Stimulated activated CD8-positive, alpha-beta memory T cell treated with anti-CD3 and anti-CD28 coated beads, Interleukin-7, amount 100 ng/mL, for 4 hours (primary cell): ENCODE results near the gene CDH18.

Experiments used
- DNase-seq, 2 donors: peaks; one replicate each; pipeline ENCODE4 v3.0.0-alpha.2; 2020; ENCODE audit warnings: low read depth in 2 of 2

CDH18 gene, protein sequence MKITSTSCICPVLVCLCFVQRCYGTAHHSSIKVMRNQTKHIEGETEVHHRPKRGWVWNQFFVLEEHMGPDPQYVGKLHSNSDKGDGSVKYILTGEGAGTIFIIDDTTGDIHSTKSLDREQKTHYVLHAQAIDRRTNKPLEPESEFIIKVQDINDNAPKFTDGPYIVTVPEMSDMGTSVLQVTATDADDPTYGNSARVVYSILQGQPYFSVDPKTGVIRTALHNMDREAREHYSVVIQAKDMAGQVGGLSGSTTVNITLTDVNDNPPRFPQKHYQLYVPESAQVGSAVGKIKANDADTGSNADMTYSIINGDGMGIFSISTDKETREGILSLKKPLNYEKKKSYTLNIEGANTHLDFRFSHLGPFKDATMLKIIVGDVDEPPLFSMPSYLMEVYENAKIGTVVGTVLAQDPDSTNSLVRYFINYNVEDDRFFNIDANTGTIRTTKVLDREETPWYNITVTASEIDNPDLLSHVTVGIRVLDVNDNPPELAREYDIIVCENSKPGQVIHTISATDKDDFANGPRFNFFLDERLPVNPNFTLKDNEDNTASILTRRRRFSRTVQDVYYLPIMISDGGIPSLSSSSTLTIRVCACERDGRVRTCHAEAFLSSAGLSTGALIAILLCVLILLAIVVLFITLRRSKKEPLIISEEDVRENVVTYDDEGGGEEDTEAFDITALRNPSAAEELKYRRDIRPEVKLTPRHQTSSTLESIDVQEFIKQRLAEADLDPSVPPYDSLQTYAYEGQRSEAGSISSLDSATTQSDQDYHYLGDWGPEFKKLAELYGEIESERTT

DNA sequence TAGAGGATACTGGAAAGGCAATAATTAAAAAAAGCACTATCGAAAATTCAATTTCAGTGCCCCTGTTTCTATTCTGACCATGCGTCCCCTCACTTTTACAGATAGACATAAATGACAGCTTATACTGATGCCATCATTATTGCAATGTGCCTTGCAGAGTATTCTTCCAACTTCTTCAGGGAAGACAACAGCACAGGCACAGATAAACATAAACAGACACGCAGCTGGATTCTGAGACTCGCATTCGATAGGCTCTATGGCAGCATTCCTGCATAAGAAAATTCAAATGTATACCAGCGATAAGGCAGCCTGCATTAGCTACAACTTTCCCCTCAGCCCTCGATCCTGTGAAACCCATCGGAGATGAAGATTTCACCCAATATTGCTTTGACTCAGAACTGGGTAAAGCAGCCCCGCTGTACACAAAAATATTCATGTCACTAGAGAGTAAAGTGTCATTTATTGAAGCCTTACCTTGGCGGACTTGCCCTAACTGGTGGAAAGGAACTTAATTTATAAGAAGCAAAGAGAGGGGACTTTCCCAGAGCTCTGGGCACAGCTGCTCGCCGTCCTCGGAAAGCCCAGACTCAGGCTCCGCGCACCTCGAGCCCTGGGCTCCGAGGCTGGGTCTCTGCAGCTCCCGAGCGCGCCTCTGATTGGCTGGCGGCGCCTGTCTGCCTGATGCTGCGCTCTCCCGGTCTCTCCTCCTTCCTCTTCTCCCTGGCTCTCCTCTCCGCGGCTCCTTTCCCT, at the start of gene CDH18:
Gene CDH18, minus strand, starts transcription at position 589 of the 750 bp plus-strand sequence. CDS start 149,214 bp downstream, outside the sequence.
- DNase-seq: no peak

DNA sequence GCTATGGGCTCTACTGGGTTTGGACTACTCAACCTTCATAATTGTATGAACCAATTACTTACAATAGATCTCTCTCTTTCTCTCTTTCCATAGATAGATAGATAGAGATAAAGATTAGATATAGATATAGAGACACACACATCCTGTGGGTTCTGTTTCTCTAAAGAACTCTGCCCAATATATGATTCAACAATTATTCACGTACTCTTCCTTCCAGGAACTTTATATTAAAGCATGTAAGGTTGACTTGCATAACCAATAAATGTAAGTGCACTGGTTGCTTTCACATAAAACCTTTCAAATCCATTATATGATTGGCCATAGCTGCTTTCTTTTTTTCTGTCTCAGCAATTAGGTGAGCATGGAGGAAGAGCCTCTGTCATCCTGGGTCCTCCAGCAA, 46.7 kb upstream of the CDH18 start:
- no peak for DNase-seq

DNA sequence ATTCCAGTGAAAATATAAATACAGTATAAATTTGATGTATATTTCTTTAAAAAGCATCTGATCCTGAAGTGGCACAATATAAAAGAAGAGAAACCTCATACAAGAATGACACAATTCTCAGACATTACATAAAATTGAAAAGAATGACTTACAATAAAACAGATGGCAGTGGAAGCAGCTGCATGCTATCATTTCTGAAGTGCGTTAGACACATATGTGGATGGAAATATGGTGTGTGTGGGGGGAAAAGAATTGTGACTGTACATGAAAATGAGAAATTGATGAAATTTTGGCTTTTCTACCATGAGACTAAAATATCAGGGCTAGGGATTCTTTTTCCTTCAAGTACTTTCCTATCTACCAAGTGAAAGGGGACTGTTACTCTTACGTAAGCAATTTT, 45.9 kb upstream of the CDH18 start:
- no peak for DNase-seq

DNA sequence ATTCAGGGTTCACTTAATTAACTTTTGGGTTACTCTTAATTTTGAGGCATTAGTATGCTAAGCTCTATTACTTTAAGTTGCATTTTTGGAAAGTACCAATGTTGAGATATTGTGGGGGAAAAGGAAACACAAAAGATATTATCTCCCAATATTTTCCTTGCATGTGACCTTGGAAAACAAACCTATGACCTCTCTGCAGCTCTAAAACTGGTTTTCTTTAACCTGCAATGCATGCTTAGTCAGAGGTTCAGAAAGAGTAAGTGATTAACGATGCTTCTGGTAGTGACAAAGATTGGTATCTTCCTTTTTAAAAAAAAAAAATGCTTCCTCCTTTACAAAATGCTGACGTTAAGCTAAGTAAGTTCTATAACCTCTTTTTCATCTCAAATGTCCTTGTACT, 44.9 kb upstream of the CDH18 start:
- no peak for DNase-seq

DNA sequence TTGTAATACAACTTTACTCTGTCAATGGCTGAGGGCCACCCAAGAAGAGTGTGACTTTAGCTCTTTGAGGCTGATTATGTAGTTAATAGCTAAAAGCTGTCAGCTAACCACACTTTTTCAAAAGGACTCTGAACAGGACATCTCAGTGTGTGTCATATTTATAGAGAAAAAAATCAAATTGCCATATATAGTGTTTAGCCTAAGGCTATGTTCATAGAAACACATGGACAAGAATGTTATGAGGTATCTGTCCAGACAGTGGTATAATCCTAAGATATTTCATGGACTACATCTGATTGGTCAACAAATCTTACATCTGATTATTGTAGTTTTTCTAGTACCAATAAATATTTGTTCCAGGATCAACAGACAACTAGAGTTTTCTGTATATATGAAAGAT, 42.1 kb upstream of the CDH18 start:
- DNase-seq: no peak

DNA sequence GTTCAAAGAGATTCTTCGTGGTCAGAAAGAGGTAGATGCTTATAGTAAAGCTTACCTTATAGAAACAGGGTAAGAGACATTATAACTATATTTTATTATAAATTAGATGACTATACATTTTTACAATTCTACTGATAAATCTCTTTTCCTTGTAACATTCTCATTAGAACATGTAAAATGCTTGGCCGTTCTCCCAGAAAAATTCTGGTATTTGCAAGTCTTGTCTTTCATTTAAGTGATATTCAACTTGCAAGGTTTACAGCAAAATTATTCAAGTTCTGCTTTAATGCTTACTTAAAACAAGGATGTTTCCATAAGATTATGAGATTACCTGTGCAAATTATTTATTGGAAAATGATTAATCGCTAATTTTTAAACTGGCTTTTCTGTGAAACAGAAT, 41.3 kb upstream of the CDH18 start:
- no peak for DNase-seq

DNA sequence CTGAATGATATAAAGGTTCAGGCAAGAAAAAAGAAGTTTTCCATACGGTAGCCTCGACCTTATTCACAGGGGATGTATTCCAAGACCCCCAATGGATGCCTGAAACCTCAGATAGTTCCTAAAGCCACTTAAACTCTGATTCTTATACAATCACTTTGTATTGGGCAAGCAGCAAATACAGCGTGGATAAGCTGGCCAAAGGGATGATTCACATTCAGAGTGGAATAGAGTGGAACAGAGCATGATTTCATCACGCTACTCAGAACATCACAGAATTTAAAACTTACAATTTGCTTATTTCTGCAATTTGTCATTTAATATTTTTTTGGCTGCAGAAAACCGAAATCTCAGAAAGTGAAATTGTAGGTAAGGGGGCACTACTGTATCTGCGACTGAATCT, 40.5 kb upstream of the CDH18 start:
- DNase-seq: no peak

DNA sequence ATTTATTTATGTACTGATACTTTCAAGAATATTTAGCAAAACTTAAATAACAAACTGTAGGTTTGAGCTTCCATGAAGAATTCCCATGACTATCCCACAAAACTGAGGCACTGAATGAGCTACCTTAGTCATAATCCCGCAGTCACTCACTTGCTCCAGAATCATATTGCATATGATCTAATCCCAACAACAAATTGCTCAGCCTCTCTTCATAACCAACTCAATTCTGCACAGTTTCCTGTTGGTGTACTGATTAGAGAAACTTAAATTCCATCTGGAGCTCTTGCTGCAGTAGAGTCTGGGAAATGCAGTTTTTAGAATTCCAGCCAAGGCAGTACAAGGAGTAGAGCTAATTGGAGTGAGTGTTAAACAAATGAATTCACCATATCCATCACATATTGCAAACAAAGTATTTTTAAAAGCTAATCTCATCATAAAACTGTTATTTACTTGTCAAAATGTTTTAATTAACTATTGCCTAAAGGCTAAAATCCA, 35.7 kb upstream of the CDH18 start:
- no peak for DNase-seq

DNA sequence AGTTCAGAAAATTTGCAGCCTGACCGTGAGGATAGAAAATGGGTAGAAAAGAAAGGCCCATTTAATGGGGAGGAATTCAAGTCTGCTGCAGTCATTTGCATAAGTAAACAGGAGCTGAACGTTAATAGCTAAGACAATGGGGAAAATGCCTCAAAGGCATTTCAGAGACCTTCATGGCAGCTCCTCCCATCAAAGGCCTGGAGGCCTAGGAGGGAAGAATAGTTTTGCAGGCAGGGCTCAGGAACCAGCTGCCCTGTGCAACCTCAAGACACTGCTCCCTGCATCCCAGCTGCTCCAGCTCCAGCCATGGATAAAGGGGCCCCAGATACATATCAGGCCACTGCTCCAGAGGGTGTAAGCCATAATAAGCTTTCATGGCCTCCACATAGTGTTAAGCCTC, 32.2 kb upstream of the CDH18 start:
- no peak for DNase-seq

DNA sequence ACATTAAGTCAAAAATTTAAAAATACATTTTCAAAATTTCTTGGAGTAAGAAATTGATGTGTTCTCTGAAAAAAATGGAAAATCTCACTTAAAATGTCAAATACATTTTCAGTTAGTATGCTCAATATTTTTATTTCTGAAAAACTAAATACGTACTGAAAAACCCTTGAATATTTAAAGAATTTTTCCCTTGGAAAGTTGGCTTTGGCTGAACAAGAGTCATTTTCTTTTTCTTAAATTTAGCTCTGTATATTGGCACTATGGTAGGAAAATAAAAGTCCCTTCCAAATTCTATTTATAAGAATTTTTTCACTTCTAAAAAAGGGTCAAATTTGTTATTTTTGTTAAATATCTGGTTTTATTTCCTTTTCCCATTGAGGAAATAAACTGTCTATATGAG, 29.0 kb upstream of the CDH18 start:
- DNase-seq: no peak

DNA sequence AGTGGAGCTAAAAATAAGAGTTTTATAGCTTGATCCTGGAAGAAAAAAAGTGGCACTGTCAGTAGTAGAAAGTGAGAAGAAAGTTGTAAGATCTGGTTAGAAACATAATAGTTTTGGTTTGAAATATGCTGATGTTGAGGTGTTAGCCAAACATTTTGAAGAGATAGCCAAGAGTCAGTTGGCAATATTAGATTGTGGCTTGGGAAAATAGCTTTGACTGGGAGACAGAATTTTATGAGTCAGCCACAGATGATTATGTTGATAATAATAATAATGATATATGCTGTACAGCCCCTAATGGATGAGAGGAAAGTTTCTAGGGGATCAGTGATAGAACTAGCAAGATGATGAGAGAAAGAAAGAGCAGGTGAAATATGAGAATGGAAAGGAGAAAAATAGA, 12.4 kb upstream of the CDH18 start:
- DNase-seq: no peak

DNA sequence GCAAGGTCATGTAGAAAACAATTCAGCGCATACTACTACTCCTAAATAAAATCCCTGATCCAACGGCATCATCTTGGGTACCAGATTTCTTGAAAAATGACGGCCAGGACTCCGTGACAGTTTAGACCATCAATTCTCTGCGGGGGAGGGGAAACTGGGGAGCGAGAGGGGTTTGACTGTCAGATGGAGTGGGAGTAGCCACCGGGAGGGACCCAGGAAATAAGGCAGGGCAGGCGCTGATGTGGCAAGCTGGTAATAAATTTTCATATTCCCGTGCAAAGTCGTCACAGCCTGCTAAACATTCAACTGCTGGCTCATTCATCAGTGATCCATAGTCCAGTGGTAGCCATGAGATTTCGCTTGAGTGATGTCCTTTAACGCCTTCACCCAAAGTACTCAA, 457 bp upstream of the CDH18 start:
- no peak for DNase-seq

DNA sequence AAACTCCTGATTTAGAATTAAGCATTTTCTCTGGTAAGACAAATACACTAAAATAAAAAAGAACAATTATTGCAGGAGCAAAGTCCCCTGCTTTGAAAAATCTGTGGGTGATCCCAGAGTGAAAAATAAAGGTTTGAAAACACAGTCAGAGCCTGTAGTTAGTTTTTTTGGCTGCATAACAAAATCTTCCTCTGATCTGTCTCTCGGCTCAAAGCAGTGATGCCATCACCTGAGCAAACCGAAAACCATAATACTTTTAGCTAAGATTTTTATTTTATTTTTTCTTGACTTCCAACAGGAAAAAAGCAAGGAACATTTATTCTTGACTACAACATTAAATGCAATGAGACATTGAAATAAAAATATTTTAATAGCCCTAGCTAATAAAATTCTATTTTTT, 1.2 kb downstream of the CDH18 start:
- DNase-seq: no peak

DNA sequence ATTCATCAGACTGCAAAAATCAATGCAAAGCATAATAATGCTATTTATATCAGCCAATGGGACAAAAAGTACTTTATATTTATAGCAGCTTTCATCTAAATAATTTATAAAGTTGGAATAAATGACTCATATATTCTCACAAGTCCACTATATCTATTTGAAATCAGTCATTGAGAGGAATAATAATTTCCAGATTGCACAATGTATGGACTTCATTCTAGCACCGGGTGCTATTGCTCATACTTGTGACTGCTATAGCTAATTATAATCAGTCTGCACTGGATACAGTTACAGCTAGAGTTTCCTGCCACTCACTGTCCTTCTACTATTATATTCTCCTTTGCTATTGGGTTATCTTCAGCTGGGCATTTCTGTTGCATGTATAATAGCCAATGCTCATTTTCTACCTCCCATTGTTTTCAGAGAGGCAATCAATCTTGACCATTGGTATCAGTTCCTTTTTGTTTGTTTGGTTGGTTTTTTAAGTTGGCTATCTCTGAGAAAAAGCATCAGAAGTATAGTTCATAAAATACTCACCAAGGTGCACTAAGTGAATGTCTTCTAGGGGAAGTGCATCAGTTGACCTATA, 1.9 kb downstream of the CDH18 start:
- no peak for DNase-seq

DNA sequence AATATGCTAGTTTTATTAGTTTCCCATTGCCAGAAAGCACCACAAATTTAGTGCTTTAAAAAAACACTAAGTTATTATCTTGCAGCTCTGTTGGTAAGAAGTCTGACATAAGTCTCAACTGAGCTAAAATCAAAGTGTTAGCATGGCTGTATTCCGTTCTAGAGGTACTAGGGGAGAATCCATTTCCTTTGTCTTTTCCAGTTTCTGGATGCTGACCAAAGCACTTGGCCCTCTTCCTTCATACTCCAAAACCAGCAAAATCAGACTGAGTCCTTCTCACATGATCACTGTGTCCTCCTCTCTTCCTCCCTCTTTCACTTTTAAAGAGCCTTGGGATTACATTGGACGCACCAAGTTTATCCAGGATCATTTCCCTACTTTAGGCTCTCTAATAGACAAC, 9.5 kb downstream of the CDH18 start:
- no peak for DNase-seq

DNA sequence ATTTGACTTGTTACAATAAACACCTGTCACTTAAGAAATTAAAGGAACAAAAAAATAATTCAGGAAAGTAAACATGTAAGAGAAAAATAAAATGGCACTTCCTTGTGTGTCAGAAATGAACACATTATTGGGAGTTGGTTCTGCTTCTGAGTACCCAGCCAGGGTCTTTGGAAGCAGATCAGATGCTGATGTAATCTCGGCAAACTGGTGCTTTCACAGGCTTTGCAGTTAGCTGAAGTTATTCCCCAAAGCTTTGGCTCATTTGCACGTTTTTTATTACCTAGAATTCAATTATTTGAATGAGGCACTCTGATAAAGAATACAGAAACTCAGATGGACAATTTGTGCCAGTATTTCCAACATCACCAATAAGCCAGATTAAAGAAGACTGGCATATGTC, 10.9 kb downstream of the CDH18 start:
- DNase-seq: no peak

DNA sequence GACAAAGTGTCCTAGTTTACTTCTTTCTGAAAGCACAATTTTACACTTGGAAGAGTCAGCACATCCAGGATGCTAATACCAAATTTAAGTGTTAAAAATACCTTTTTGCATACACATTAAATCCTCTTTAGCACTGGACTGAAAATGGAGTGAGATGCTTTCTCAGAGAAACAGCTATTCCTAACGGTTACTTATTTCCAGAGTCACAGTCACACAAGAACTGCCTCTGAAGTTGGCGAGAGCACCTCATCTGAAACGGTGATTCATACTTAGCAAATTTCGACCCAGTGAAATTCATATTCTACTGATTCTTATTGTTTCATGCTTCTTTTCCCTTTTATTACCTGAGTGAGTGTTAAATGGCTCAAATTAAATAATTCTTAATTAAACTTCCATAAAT, 12.2 kb downstream of the CDH18 start:
- no peak for DNase-seq

DNA sequence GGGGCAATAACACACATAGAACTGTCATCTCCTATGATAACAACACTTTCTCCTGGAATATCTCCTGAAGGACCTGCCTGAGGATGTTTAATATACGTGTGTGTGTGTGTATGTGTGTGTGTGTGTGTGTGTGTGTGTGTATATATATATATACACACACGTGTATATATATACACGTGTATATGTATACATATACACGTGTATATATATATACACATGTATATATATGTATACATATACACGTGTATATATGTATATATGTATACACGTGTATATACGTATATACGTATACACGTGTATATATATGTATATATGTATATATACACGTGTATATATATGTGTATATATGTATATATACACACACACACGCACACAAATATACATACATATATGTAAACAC, 27.5 kb downstream of the CDH18 start:
- no peak for DNase-seq

DNA sequence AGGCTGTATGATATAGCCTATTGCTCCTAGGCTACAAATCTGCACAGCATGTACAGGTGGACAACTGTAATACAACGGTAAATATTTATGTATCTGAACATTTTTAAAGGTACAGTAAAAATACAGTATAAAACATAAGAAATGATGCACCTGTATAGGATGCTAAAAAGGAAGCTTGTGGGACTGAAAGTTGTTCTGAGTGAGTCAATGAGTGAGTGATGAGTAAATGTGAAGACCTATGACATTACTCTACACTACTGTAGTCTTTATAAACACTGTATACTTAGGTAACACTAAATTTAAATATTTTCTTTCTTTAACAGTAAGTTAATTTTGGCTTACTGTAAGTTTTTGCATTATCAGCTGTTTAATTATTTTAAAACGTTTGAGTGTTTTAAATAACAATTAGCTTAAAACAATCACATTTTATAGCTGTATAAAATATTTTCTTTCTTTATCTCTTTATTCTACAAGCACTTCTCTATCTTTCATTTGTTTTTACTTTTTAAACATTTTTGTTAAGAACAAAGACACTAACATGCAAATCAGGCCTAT, 28.1 kb downstream of the CDH18 start:
- no peak for DNase-seq

DNA sequence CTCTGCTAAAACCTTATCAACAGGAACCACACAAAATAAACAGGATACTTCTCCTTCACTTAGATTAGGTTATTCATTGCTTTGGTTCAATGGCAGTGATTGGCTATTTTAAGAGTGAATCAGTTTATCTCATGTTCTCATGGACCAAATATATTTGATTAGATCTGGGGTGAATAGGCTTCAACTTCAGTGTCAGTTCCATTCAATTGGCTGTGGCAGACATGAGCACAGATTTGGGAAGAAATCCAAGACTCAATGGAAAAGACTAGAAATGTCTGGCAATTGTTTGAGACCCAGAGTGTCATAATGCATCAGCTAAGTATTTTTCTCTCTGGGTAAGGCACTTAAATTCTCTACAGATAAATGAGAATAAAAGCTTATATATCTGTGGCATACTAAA, 37.1 kb downstream of the CDH18 start:
- no peak for DNase-seq

DNA sequence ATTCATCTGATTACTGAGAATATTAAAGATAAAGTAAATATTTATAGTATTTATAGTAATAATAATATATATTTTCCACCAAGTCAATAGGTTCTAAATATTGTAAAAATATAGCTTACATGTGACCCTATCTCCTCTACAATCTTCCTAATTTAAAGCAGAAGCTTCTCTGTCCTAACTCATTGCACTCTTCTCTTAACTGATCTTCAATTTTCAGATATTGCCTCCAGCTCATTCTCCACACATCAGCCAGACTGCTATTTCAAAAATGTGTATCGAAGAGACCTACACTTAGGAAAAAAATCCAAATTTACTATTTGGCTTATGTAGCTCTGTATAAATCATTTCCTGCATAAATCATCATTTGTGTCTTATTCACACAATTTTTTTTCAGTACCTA, 47.8 kb downstream of the CDH18 start:
- no peak for DNase-seq

DNA sequence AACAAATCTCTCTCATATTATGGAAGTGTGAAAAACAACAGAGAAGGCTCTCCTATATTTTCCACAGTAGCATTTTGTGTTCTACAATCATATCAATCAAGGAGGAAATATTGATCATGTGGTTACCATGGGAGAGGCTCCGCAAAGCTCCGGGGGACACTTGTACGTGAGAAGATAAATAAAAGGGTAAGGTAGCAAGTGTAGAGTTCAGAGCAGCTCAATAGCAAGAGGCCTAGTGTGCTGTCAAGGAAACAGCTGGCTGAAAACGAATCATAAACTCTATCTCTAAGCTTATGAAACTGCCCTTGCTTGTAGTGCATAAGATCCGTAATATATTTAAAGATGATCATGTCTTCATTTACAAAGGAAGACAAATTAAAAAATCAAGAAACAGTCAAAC, 57.5 kb downstream of the CDH18 start:
- no peak for DNase-seq
